Measurements from ENCODE around the gene ABI3. TPM values are rescaled to one million over a fixed set of nuclear protein-coding genes. Genes with fewer than 3 reads are reported as not detected.

Gene ABI3
- total and polyA plus RNA-seq, 4 donors = 4.7 to 8.8 (median 5.5) TPM

DNA sequence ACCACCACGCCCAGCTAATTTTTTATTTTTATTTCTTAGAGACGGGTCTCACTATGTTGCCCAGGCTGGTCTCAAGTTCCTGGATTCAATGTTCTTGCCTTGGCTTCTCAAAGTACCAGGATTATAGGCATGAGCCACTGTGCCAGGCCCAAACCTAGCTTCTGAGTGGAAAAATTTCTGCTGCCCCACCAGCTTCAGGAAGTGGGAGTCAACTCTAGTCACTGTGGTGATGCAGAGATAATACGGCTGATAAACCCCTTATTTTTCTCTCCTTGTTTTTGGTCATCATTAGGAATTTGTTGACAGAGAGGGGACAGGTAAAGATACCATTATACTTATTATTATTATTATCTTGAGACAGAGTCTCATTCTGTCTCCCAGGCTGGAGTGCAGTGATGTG lies 47.9 kb downstream of the ABI3 start:
- DNase-seq (ENCODE audit: low spot score) = no peak
- TF ChIP-seq FOXA1 (IDR thresholded peaks at IDR 0.05) (no peak), HNF4G (IDR thresholded peaks at IDR 0.05) (no peak), TAF1 (conservative IDR thresholded peaks at IDR 0.05) (no peak), RAD21 (IDR thresholded peaks at IDR 0.05) (no peak), ATF3 (IDR thresholded peaks at IDR 0.05) (no peak), RXRA (IDR thresholded peaks at IDR 0.05) (no peak), GABPA (IDR thresholded peaks at IDR 0.05 in 1 of 2, conservative IDR thresholded peaks at IDR 0.05 in 1 of 2) (no peak), YY1 (IDR thresholded peaks at IDR 0.05) (no peak), REST (IDR thresholded peaks at IDR 0.05) (no peak), ZBTB33 (IDR thresholded peaks at IDR 0.05) (no peak), FOXA2 (IDR thresholded peaks at IDR 0.05) (no peak), SP1 (IDR thresholded peaks at IDR 0.05) (no peak), NR2F2 (IDR thresholded peaks at IDR 0.05) (no peak), JUND (IDR thresholded peaks at IDR 0.05) (no peak)
- TF ChIP-seq, protein P1, sequence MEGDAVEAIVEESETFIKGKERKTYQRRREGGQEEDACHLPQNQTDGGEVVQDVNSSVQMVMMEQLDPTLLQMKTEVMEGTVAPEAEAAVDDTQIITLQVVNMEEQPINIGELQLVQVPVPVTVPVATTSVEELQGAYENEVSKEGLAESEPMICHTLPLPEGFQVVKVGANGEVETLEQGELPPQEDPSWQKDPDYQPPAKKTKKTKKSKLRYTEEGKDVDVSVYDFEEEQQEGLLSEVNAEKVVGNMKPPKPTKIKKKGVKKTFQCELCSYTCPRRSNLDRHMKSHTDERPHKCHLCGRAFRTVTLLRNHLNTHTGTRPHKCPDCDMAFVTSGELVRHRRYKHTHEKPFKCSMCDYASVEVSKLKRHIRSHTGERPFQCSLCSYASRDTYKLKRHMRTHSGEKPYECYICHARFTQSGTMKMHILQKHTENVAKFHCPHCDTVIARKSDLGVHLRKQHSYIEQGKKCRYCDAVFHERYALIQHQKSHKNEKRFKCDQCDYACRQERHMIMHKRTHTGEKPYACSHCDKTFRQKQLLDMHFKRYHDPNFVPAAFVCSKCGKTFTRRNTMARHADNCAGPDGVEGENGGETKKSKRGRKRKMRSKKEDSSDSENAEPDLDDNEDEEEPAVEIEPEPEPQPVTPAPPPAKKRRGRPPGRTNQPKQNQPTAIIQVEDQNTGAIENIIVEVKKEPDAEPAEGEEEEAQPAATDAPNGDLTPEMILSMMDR (IDR thresholded peaks at IDR 0.05; ENCODE audit: low read depth, low read length, missing input control) = no peak
- TF ChIP-seq, protein P2, sequence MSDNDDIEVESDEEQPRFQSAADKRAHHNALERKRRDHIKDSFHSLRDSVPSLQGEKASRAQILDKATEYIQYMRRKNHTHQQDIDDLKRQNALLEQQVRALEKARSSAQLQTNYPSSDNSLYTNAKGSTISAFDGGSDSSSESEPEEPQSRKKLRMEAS (IDR thresholded peaks at IDR 0.05) = no peak
- Histone ChIP-seq H3K4me3 (ENCODE audit: low read depth in 1 of 3, low read length in 3 of 3) (no peak overlapping the region), H3K36me3 (ENCODE audit: control insufficient read depth in 4 of 4, insufficient read depth in 3 of 4, low read depth in 1 of 4, low read length in 3 of 4) (no peaks in the 10 kb centered on the region), H3K4me1 (ENCODE audit: control insufficient read depth in 4 of 4, insufficient read depth in 4 of 4, low read length in 3 of 4) (peaks cover 3 to 5% (median 4%) of the 10 kb centered on the region in 4 donors), H3K27me3 (ENCODE audit: control insufficient read depth in 4 of 4, insufficient read depth in 4 of 4, low read length in 3 of 4) (peaks cover 0 to 4% (median 0%) of the 10 kb centered on the region in 4 donors), H3K27ac (ENCODE audit: low read depth in 1 of 2, low read length in 2 of 2) (no peak overlapping the region), H3K9ac (ENCODE audit: low read depth in 1 of 2, low read length in 2 of 2) (no peak overlapping the region), H3K9me3 (ENCODE audit: control insufficient read depth in 4 of 4, low read length in 3 of 4) (no peaks in the 10 kb centered on the region)
- 94% methylated on average over 3 of the region's 3 CpGs for WGBS

DNA sequence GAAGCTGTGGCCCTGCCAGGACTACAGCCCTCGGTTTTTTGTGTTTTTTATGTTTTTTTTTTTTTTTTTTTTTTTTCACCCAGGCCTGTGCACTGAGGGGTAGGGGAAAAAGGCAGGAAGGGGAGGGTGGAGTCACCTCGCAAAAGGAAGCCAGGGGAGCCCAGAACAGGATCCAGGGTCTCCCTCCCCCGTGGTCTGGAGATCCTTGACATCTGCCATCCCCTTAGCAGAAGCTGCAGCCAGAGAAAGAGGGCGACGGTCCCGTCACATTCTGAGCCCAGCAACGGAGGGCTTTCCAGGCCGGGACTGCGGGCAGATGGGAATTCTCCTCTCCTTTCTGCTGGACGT lies 49.1 kb downstream of the ABI3 start:
- H3K9ac ChIP-seq (ENCODE audit: low read depth in 1 of 2, low read length in 2 of 2) = peak overlapping the region in 1 of 2 donors; percentile 41
- H3K4me3 ChIP-seq (ENCODE audit: low read depth in 1 of 3, low read length in 3 of 3) = peak overlapping the region in 1 of 3 donors; percentile 68
- no peak for TF ChIP-seq HNF4G (IDR thresholded peaks at IDR 0.05)
- no peak for TF ChIP-seq EGR1 (IDR thresholded peaks at IDR 0.05; ENCODE audit: low read depth in 2 of 2)
- H3K9me3 ChIP-seq (ENCODE audit: control insufficient read depth in 4 of 4, low read length in 3 of 4) = no peaks in the 10 kb centered on the region
- peak overlapping the region; percentile 14 to 54 for H3K27ac ChIP-seq (ENCODE audit: low read depth in 1 of 2, low read length in 2 of 2)
- WGBS = 37% methylated on average over 10 of the region's 10 CpGs
- peaks cover 0 to 4% (median 0%) of the 10 kb centered on the region in 4 donors for H3K27me3 ChIP-seq (ENCODE audit: control insufficient read depth in 4 of 4, insufficient read depth in 4 of 4, low read length in 3 of 4)
- H3K4me1 ChIP-seq (ENCODE audit: control insufficient read depth in 4 of 4, insufficient read depth in 4 of 4, low read length in 3 of 4) = peaks cover 3 to 5% (median 4%) of the 10 kb centered on the region in 4 donors
- H3K36me3 ChIP-seq (ENCODE audit: control insufficient read depth in 4 of 4, insufficient read depth in 3 of 4, low read depth in 1 of 4, low read length in 3 of 4) = no peaks in the 10 kb centered on the region
- DNase-seq (ENCODE audit: low spot score) = peak; percentile 48
